CD4-positive, alpha-beta T cell (primary cell): ENCODE data around the gene FXR1. TPM values are rescaled to one million over a fixed set of nuclear protein-coding genes. Genes with fewer than 3 reads are reported as not detected.

Source experiments
- ATAC-seq: fragments of 200-7000 bp; cut with Tn5 transposase; one replicate; pipeline ENCODE4 v1.10.0; 2022; ENCODE audit warnings: mild to moderate bottlenecking; ENCODE audit not compliant: poor library complexity
- CTCF ChIA-PET: fragments of 350-600 bp; sonication (Branson Sonifier 250); formaldehyde crosslinking; loops from one replicate; lab custom pipeline; 2021; ENCODE audit warnings: antibody characterized with exemption, inconsistent platforms; lab: Charles Lee
- POLR2A ChIA-PET: fragments of 350-600 bp; sonication (Branson Sonifier 250); formaldehyde crosslinking; loops from one replicate; lab custom pipeline; 2021; ENCODE audit warnings: antibody characterized with exemption, inconsistent platforms; lab: Charles Lee
- DNase-seq, 14 experiments: peaks; one replicate each; pipeline ENCODE4 v3.0.0-alpha.2; 2013 to 2020; ENCODE audit warnings: mixed read lengths in 2 of 14
- H3K27ac ChIP-seq, 2 donors: one replicate each; pipeline versions ENCODE4 v1.5.1 to v1.7.0; 2013; ENCODE audit warnings: low read length in 2 of 2, low read depth in 1 of 2, mild to moderate bottlenecking in 1 of 2
- H3K27me3 ChIP-seq, 2 experiments: 1 replicate in 1 of 2; 2 replicates in 1 of 2; pipeline versions ENCODE4 v1.6.1 to v1.7.0; 2013; ENCODE audit warnings: low read length in 2 of 2, control low read depth in 1 of 2, mild to moderate bottlenecking in 1 of 2, moderate library complexity in 1 of 2; ENCODE audit not compliant: insufficient read depth in 2 of 2, control insufficient read depth in 1 of 2
- H3K36me3 ChIP-seq: one replicate; pipeline ENCODE4 v1.6.1; 2013; ENCODE audit warnings: low read length, control low read depth; ENCODE audit not compliant: insufficient read depth
- H3K4me1 ChIP-seq: one replicate; pipeline ENCODE4 v1.6.1; 2013; ENCODE audit warnings: low read length, control low read depth; ENCODE audit not compliant: insufficient read depth
- H3K4me3 ChIP-seq: one replicate; pipeline ENCODE4 v1.5.1; 2013; ENCODE audit warnings: mild to moderate bottlenecking, low read length, moderate library complexity
- H3K9me3 ChIP-seq, 2 experiments: 1 replicate in 1 of 2; 2 replicates in 1 of 2; pipeline versions ENCODE4 v1.6.1 to v1.7.0; 2013; ENCODE audit warnings: low read length in 2 of 2, mild to moderate bottlenecking in 2 of 2, control low read depth in 1 of 2, moderate library complexity in 1 of 2; ENCODE audit not compliant: control insufficient read depth in 1 of 2, insufficient read depth in 1 of 2
- H3K27ac Mint-ChIP-seq: one replicate; pipeline ENCODE4 v1.8.0; 2020; ENCODE audit warnings: mixed read lengths
- H3K27me3 Mint-ChIP-seq: one replicate; pipeline ENCODE4 v1.8.0; 2021; ENCODE audit warnings: mixed read lengths
- H3K36me3 Mint-ChIP-seq: one replicate; pipeline ENCODE4 v1.8.0; 2021; ENCODE audit warnings: low read depth, mixed read lengths
- H3K4me1 Mint-ChIP-seq: one replicate; pipeline ENCODE4 v1.8.0; 2021; ENCODE audit warnings: low read depth, mixed read lengths
- H3K4me3 Mint-ChIP-seq: one replicate; pipeline ENCODE4 v1.8.0; 2020; ENCODE audit warnings: mild to moderate bottlenecking, mixed read lengths
- H3K9me3 Mint-ChIP-seq: one replicate; pipeline ENCODE4 v1.8.0; 2020; ENCODE audit warnings: mixed read lengths
- CTCF ChIP-seq: fragments of 200-600 bp; IDR thresholded peaks from one replicate; pipeline ENCODE4 v1.8.0; 2022; ENCODE audit warnings: antibody characterized with exemption, mild to moderate bottlenecking
- intact Hi-C, 2 experiments: fragments of 100-400 bp; cut with DNase I in 1 of 2; cut with micrococcal nuclease in 1 of 2; formaldehyde crosslinking; loops; one replicate each; pipeline versions ENCODE4 v1.15.1 to v1.9.0; 2023 to 2025; cut with DNase I, micrococcal nuclease
- total RNA-seq, 174 experiments: library from RNA in 2 of 174; stranded (reverse) in 2 of 174; gene quantifications; one replicate each; pipeline ENCODE4 v1.2.3 and lab custom pipeline; 2021 to 2026

The FXR1 gene
- total RNA-seq, 2 experiments from 2014 or later: 172 to 174 TPM

- CTCF ChIA-PET: no interaction called here
- no peak for ATAC-seq
- POLR2A ChIA-PET: no interaction called here
- Histone ChIP-seq H3K27ac (no peak overlapping the region), H3K36me3 (no peaks in the 10 kb centered on the region), H3K4me3 (no peak overlapping the region), H3K9me3 (no peaks in the 10 kb centered on the region), H3K4me1 (no peaks in the 10 kb centered on the region), H3K27me3 (no peaks in the 10 kb centered on the region)
- H3K9me3 Mint-ChIP-seq: peaks cover 5% of the 10 kb centered on the region
- H3K27ac Mint-ChIP-seq: no peak overlapping the region
- no peak for TF ChIP-seq CTCF
- H3K36me3 Mint-ChIP-seq: no peaks in the 10 kb centered on the region
- H3K27me3 Mint-ChIP-seq: peaks cover 5% of the 10 kb centered on the region
- H3K4me1 Mint-ChIP-seq: no peaks in the 10 kb centered on the region
- no peak for DNase-seq
- no peak overlapping the region for H3K4me3 Mint-ChIP-seq
- intact Hi-C loops: no loop called here
Measured at GRCh38 chr3:181009225-181009624, 96.8 kb downstream of the FXR1 start.

GRCh38 chr3:181017690-181018089 lies 105.2 kb downstream of the FXR1 start:
- no peak overlapping the region for H3K4me3 Mint-ChIP-seq
- CTCF ChIA-PET: no interaction called here
- no peaks in the 10 kb centered on the region for H3K4me1 ChIP-seq
- H3K4me3 ChIP-seq: no peak overlapping the region
- H3K4me1 Mint-ChIP-seq: no peaks in the 10 kb centered on the region
- H3K27me3 ChIP-seq: no peaks in the 10 kb centered on the region
- intact Hi-C loops: no loop called here
- H3K27ac Mint-ChIP-seq: no peak overlapping the region
- TF ChIP-seq CTCF: no peak
- POLR2A ChIA-PET: no interaction called here
- H3K36me3 ChIP-seq: no peaks in the 10 kb centered on the region
- H3K36me3 Mint-ChIP-seq: no peaks in the 10 kb centered on the region
- H3K27me3 Mint-ChIP-seq: peaks cover 13% of the 10 kb centered on the region
- no peaks in the 10 kb centered on the region for H3K9me3 Mint-ChIP-seq
- no peak for ATAC-seq
- no peak for DNase-seq
- no peak overlapping the region for H3K27ac ChIP-seq
- no peaks in the 10 kb centered on the region for H3K9me3 ChIP-seq

GRCh38 chr3:181025204-181025603 lies 112.7 kb downstream of the FXR1 start:
- CTCF ChIA-PET: no interaction called here

More at GRCh38 chr3:181025204-181025603, 112.7 kb downstream of the FXR1 start:
- DNase-seq (no peak), ATAC-seq (no peak)
- no peak overlapping the region for H3K27ac ChIP-seq
- no peaks in the 10 kb centered on the region for H3K36me3 ChIP-seq
- Mint-ChIP-seq H3K27me3 (no peaks in the 10 kb centered on the region), H3K27ac (no peak overlapping the region), H3K4me3 (no peak overlapping the region), H3K4me1 (no peaks in the 10 kb centered on the region), H3K36me3 (peaks cover 11% of the 10 kb centered on the region), H3K9me3 (peaks cover 6% of the 10 kb centered on the region)
- intact Hi-C loops: no loop called here
- no peaks in the 10 kb centered on the region for H3K4me1 ChIP-seq
- POLR2A ChIA-PET: no interaction called here
- no peaks in the 10 kb centered on the region for H3K27me3 ChIP-seq
- peaks cover 3 to 12% of the 10 kb centered on the region in 2 experiments for H3K9me3 ChIP-seq
- no peak overlapping the region for H3K4me3 ChIP-seq
- no peak for TF ChIP-seq CTCF
